Measurements from ENCODE around the gene ACOT13.

DNA sequence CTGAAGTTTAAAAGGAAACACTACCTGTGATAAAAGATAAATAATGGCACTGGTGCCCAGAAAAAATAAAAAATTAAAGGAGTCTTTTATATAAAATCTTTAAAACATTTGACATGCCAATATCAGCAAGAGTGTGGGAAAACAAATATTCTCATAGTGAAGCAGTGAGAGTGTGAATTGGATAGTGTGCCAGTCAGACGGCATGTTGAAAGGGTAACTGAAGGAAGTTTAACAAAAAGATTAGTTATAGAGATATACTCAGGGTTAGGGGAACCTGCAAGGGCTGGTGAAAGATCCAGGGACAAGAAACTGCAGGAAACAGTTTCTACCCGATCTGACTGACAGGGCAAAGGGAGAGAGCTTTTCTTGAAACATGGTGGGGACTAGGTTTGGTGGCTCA lies 85.6 kb downstream of the ACOT13 start:
- TF ChIP-seq, protein P1, sequence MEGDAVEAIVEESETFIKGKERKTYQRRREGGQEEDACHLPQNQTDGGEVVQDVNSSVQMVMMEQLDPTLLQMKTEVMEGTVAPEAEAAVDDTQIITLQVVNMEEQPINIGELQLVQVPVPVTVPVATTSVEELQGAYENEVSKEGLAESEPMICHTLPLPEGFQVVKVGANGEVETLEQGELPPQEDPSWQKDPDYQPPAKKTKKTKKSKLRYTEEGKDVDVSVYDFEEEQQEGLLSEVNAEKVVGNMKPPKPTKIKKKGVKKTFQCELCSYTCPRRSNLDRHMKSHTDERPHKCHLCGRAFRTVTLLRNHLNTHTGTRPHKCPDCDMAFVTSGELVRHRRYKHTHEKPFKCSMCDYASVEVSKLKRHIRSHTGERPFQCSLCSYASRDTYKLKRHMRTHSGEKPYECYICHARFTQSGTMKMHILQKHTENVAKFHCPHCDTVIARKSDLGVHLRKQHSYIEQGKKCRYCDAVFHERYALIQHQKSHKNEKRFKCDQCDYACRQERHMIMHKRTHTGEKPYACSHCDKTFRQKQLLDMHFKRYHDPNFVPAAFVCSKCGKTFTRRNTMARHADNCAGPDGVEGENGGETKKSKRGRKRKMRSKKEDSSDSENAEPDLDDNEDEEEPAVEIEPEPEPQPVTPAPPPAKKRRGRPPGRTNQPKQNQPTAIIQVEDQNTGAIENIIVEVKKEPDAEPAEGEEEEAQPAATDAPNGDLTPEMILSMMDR (IDR thresholded peaks at IDR 0.05; ENCODE audit: insufficient read depth, low read length, poor library complexity, severe bottlenecking) = no peak
- no peak for TF ChIP-seq EZH2phosphoT487 (conservative IDR thresholded peaks at IDR 0.05; ENCODE audit: low read length)
